ENCODE results near the gene ANAPC16. TPM values are rescaled to one million over a fixed set of nuclear protein-coding genes. Genes with fewer than 3 reads are reported as not detected.

ANAPC16 gene
- total RNA-seq, 1 donor from 2014 or later, result 113 TPM

- Histone ChIP-seq H3K9me3 (no peaks in the 10 kb centered on the region), H3K27ac (peak overlapping the region; percentile 56), H3K4me3 (no peak overlapping the region), H3K4me1 (peaks cover 47% of the 10 kb centered on the region), H3K36me3 (no peaks in the 10 kb centered on the region), H3K27me3 (ENCODE audit: low read depth) (no peaks in the 10 kb centered on the region)
- TF ChIP-seq CTCF (IDR thresholded peaks at IDR 0.05), result no peak
- intact Hi-C loops (cut with DNase I), result no loop called here
- no peak for ATAC-seq
- DNase-seq, result peak; percentile 73
These were observed 47.9 kb downstream of the ANAPC16 start for GRCh38 chr10:72263613-72264241.

GRCh38 chr10:72264536-72264935, 48.7 kb downstream of the ANAPC16 start:
- DNase-seq (no peak), ATAC-seq (no peak)
- H3K36me3 ChIP-seq, result no peaks in the 10 kb centered on the region
- no peak for TF ChIP-seq CTCF (IDR thresholded peaks at IDR 0.05)
- H3K4me1 ChIP-seq, result peaks cover 41% of the 10 kb centered on the region
- intact Hi-C loops (cut with DNase I), result no loop called here
- H3K27me3 ChIP-seq (ENCODE audit: low read depth), result no peaks in the 10 kb centered on the region
- no peaks in the 10 kb centered on the region for H3K9me3 ChIP-seq
- no peak overlapping the region for H3K4me3 ChIP-seq
- H3K27ac ChIP-seq, result no peak overlapping the region

GRCh38 chr10:72265508-72265907, 49.7 kb downstream of the ANAPC16 start:
- TF ChIP-seq CTCF (IDR thresholded peaks at IDR 0.05), result no peak
- intact Hi-C loops (cut with DNase I), result no loop called here
- DNase-seq, result no peak
- no peak for ATAC-seq
- no peak overlapping the region for H3K27ac ChIP-seq
- no peaks in the 10 kb centered on the region for H3K27me3 ChIP-seq (ENCODE audit: low read depth)
- no peak overlapping the region for H3K4me3 ChIP-seq
- no peaks in the 10 kb centered on the region for H3K36me3 ChIP-seq
- H3K4me1 ChIP-seq, result peaks cover 31% of the 10 kb centered on the region
- no peaks in the 10 kb centered on the region for H3K9me3 ChIP-seq

- ATAC-seq, result no peak
- intact Hi-C loops (cut with DNase I), result no loop called here
- TF ChIP-seq CTCF (IDR thresholded peaks at IDR 0.05), result no peak
- no peaks in the 10 kb centered on the region for H3K27me3 ChIP-seq (ENCODE audit: low read depth)
- H3K4me3 ChIP-seq, result no peak overlapping the region
- H3K9me3 ChIP-seq, result no peaks in the 10 kb centered on the region
- no peak for DNase-seq
- H3K36me3 ChIP-seq, result no peaks in the 10 kb centered on the region
- H3K27ac ChIP-seq, result no peak overlapping the region
- H3K4me1 ChIP-seq, result peaks cover 24% of the 10 kb centered on the region
These were observed 50.4 kb downstream of the ANAPC16 start for GRCh38 chr10:72265990-72266865.

GRCh38 chr10:72267381-72267780, 51.6 kb downstream of the ANAPC16 start:
- ATAC-seq, result no peak
- no peaks in the 10 kb centered on the region for H3K36me3 ChIP-seq
- peaks cover 21% of the 10 kb centered on the region for H3K4me1 ChIP-seq
- TF ChIP-seq CTCF (IDR thresholded peaks at IDR 0.05), result no peak
- H3K9me3 ChIP-seq, result no peaks in the 10 kb centered on the region
- DNase-seq, result no peak
- H3K27me3 ChIP-seq (ENCODE audit: low read depth), result no peaks in the 10 kb centered on the region
- H3K27ac ChIP-seq, result no peak overlapping the region
- intact Hi-C loops (cut with DNase I), result no loop called here
- H3K4me3 ChIP-seq, result no peak overlapping the region
